ENCODE results near the gene MYO1C.

MYO1C gene

GRCh38 chr17:1485423-1486376 is 6.8 kb downstream of the MYO1C start:
- no peak for DNase-seq (ENCODE audit: low read depth in 2 of 2)

DNA sequence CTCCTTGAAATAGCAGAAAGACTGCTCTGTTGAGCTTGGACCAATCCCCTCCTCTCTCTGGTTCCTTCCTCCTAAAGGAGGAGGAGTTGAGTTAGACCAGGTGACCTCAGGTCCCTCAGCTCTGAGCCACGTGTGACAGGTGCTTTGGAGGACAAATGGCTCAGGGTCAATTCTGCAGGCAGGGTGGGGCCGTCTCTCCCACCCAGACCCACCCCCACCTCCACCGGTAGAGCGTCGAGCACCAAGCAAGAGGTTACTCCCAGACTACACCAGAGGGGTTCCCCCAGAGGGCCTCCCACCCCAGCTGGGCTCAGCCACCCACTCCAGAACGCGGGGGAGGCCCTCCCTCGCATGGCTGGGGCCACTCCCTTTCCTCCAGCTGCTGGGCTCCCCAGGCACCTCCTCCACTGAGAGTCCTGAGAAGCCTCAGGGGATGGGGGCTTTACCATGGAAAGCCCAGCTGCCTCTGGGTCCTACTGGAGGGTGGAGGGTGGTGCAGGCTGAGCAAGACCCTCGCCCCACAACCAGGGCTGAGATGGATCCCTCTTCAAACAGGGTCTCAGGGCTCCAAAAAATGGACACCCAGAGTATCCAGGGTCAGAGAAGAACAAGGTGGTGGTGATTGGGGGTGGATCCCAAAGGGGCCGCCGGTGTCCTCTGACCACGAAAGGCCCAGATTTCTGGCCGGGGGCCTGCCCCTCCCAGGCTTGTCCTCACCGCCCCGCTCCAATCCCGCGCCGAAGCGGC is 7.6 kb downstream of the MYO1C start:
- no peak for DNase-seq (ENCODE audit: low read depth in 2 of 2)

DNA sequence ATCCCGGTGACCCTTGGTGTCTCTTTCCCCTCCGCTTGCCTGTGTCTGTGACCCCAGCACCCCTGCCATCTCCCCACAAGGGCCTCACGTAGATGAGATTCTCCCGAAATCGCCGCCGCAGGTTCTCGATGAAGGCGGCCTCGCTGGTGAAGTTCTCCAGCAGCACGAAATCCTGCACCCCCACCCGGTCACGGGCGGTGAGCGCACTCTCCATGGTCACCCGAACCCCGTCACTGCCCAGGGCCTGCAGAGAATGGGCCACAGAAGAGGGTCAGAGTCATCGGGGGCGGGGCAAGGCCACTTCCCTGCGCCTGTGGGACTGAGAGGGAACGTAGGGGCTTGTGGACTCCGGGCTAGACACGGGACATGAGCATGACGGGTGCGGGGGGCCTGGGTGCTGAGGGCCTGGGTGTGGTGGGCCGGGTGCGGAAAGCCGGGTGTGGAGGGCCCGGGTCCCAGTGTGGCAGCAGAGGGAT is 8.4 kb downstream of the MYO1C start:
- DNase-seq (ENCODE audit: low read depth in 2 of 2), result no peak

DNA sequence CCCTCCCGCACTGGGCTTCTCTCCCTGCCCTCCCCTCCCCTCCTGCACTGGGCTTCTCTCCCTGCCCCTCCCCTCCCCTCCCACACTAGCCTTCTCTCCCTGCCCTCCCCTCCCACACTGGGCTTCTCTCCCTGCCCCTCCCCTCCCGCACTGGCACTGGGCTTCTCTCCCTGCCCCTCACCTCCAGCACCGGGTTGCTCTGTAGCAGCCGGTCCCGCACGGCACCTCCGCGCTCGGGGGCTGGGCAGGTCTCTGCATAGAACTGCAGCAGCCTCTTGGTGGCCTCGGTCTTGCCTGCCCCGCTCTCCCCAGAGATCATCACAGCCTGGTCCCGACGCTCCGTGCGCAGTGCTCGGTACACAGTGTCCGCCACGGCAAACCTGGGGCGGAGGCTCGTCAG is 9.8 kb downstream of the MYO1C start:
- no peak for DNase-seq (ENCODE audit: low read depth in 2 of 2)

- no peak for DNase-seq (ENCODE audit: low read depth in 2 of 2)
Measured at GRCh38 chr17:1481736-1482135, 10.8 kb downstream of the MYO1C start.

DNA sequence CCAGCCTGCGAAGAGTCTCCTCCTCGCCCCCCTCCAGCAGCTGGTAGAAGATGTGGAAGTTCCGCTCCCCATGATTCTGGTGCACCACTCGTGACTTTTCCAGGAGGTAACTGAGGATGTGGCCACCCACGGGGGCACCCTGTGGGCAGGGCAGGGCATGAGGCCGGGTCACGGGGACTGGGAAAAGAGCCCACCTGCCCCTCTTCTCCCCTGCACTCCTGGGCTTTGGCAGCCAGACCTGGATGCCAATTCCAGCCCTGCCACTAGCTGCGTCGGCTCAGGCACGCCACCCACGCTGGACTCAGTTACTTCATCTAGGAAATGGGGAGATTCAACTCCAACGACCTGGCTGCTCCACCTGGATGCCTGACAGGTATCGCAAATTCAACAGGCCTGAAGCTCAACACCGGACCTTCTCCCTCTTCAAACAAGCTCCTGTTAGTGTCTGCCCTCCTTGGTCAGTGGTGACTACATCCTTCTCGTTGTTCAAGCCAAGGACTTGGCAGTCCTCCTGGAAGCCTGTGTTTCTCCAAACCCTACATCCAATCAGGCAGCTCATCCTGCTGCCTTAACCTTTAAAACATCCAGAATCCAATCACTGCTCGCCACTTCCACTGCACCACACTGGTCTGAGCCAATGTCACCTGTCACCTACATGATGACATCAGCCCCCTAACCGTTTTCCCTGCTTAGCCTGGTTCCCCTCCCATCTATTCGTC is 11.6 kb downstream of the MYO1C start:
- DNase-seq (ENCODE audit: low read depth in 2 of 2), result no peak

DNA sequence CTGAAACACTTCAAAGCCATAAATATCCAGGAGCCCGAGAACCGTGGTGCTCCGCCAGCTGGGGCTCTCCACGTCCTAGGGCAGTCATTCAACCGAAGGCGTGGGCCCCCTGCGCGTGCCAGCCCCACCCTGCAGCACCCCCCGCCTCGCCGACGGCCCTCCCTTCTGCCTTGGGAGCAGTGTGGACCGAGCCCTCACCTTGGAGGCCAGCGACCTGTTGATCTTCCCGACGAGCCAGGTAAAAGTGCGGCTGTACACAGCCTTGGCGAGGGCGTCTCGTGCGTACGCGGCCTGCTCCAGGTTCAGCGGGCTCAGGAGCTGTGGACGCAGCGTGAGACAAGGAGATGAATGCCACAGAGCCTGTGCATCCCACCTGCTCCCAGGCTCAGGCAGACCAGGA is 14.1 kb downstream of the MYO1C start:
- no peak for DNase-seq (ENCODE audit: low read depth in 2 of 2)

GRCh38 chr17:1475321-1475854 is 17.1 kb downstream of the MYO1C start:
- DNase-seq (ENCODE audit: low read depth in 2 of 2), result no peak

- no peak for DNase-seq (ENCODE audit: low read depth in 2 of 2)
Measured at GRCh38 chr17:1474402-1475189, 17.9 kb downstream of the MYO1C start.

DNA sequence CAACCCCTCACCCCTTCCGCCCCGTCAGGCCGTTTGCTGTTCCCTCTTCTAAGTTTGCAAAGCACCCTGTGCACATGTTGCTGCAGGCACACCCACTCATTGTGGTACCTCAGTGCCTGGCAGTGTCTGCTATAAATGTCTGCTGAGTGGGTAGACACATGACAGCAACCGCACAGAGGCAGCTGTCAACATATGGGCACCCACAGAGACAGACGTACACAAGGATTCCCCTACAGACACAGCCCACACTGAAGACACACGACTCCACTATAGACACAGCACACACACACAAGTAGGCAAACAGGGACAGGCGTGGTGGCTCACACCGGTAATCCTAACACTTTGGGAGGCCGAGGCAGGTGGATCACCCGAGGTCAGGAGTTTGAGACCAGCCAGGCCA is 18.6 kb downstream of the MYO1C start:
- DNase-seq (ENCODE audit: low read depth in 2 of 2), result no peak

DNA sequence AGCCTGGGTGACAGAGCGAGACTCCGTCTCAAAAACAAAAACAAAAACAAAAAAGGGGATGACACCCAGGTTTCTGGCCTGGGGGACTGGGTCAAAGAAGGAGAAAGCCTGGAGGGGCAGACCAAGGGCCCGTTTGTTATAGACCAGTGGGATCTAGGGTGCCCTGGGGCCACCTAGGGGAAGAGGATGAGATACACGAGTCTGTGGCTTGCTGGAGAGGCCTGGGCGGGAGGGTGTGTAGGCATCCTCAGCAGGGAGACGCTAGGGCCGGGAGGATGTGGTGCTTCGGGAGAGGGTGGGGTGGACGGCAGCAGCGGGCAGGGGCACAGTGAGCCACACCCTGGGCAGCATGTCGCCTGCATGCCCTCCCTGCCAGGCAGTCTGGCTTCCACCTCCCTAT is 19.3 kb downstream of the MYO1C start:
- no peak for DNase-seq (ENCODE audit: low read depth in 2 of 2)

GRCh38 chr17:1471911-1472821 is 20.3 kb downstream of the MYO1C start:
- DNase-seq (ENCODE audit: low read depth in 2 of 2), result no peak

DNA sequence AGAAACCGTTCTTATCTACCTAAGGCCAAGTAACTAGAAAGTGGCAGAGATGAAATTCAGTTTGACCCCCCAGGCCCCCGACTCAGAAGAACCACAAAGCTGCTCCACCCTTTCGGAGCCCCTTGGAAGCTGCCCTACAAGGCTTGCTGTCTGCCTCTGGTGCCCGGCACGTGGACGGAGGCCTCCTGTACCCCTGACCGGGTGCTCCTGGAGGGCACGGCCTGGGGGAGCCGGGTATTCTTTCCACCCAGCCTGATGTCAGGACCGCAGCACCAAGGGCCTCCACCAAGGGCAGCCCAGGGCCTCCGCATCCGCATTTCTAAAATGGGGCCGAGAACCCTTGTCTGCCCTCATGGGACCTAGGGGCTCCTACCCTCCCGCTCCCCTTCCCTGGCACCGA is 21.0 kb downstream of the MYO1C start:
- no peak for DNase-seq (ENCODE audit: low read depth in 2 of 2)

- DNase-seq (ENCODE audit: low read depth in 2 of 2), result no peak
Measured at GRCh38 chr17:1470755-1471462, 21.6 kb downstream of the MYO1C start.

GRCh38 chr17:1470071-1470754 is 22.3 kb downstream of the MYO1C start:
- no peak for DNase-seq (ENCODE audit: low read depth in 2 of 2)

- DNase-seq (ENCODE audit: low read depth in 2 of 2), result no peak
Measured at GRCh38 chr17:1469231-1469852, 23.1 kb downstream of the MYO1C start.

GRCh38 chr17:1467898-1468492 is 24.5 kb downstream of the MYO1C start:
- DNase-seq (ENCODE audit: low read depth in 2 of 2), result no peak

GRCh38 chr17:1467258-1467657 is 25.2 kb downstream of the MYO1C start:
- no peak for DNase-seq (ENCODE audit: low read depth in 2 of 2)

All from fibroblast of skin of left biceps (primary cell).